Kasumi-1 (cell line): ENCODE measurements around the gene FOLH1.
"Not testable (repeated sequence)": the region's sequence is repeated elsewhere in the genome, so short reads cannot be mapped to it uniquely, and the experiment has no call there.

ENCODE experiments used
- DNase-seq, 2 experiments: peaks; one replicate each; lab custom pipeline; 2025; lab: John Stamatoyannopoulos, UW

FOLH1 gene

GRCh38 chr11:49208006-49208721 is at the start of gene FOLH1:
Gene FOLH1, minus strand, starts transcription at chr11:49208602. Its CDS starts 193 bp downstream, at chr11:49208409.
- DNase-seq = peak; percentile 77 to 80

GRCh38 chr11:49255148-49255547 is 46.7 kb upstream of the FOLH1 start:
- not testable (repeated sequence) for DNase-seq

- not testable (repeated sequence) for DNase-seq
Observed at GRCh38 chr11:49251212-49251611, 42.8 kb upstream of the FOLH1 start.

GRCh38 chr11:49250398-49251115 is 42.2 kb upstream of the FOLH1 start:
- DNase-seq = not testable (repeated sequence)

- DNase-seq = not testable (repeated sequence)
Observed at GRCh38 chr11:49249363-49249762, 41.0 kb upstream of the FOLH1 start.

GRCh38 chr11:49233685-49234084 is 25.3 kb upstream of the FOLH1 start:
- DNase-seq = not testable (repeated sequence)

- DNase-seq = not testable (repeated sequence)
Observed at GRCh38 chr11:49233019-49233418, 24.6 kb upstream of the FOLH1 start.

GRCh38 chr11:49231725-49232124 is 23.3 kb upstream of the FOLH1 start:
- not testable (repeated sequence) for DNase-seq

GRCh38 chr11:49230534-49230933 is 22.1 kb upstream of the FOLH1 start:
- not testable (repeated sequence) for DNase-seq

- DNase-seq = not testable (repeated sequence)
Observed at GRCh38 chr11:49230001-49230400, 21.6 kb upstream of the FOLH1 start.

- peak; percentile 3 to 21 for DNase-seq
Observed at GRCh38 chr11:49229136-49229535, 20.7 kb upstream of the FOLH1 start.

GRCh38 chr11:49225255-49225785 is 16.9 kb upstream of the FOLH1 start:
- not testable (repeated sequence) for DNase-seq

- DNase-seq = no peak
Observed at GRCh38 chr11:49221112-49221511, 12.7 kb upstream of the FOLH1 start.

- DNase-seq = no peak
Observed at GRCh38 chr11:49213026-49213560, 4.7 kb upstream of the FOLH1 start.

- DNase-seq = not testable (repeated sequence)
Observed at GRCh38 chr11:49206999-49207398, 1.4 kb downstream of the FOLH1 start.

GRCh38 chr11:49202287-49202976 is 6.0 kb downstream of the FOLH1 start:
- DNase-seq = no peak

- DNase-seq = not testable (repeated sequence)
Observed at GRCh38 chr11:49196775-49197174, 11.6 kb downstream of the FOLH1 start.

- DNase-seq = not testable (repeated sequence)
Observed at GRCh38 chr11:49196002-49196401, 12.4 kb downstream of the FOLH1 start.

- DNase-seq = not testable (repeated sequence)
Observed at GRCh38 chr11:49190287-49190686, 18.1 kb downstream of the FOLH1 start.

GRCh38 chr11:49186225-49186624 is 22.2 kb downstream of the FOLH1 start:
- not testable (repeated sequence) for DNase-seq

- DNase-seq = not testable (repeated sequence)
Observed at GRCh38 chr11:49185597-49185996, 22.8 kb downstream of the FOLH1 start.

GRCh38 chr11:49184756-49185155 is 23.6 kb downstream of the FOLH1 start:
- peak in 1 of 2 experiments; percentile 10 for DNase-seq
